Measurements from ENCODE around the gene ZMYND8.

ZMYND8 gene

GRCh38 chr20:47368301-47368700 lies 11.8 kb upstream of the ZMYND8 start:
- TF ChIP-seq POLR2AphosphoS5 (IDR thresholded peaks at IDR 0.05; ENCODE audit: low read depth, low read length) (no peak), FOXP2 (optimal IDR thresholded peaks at IDR 0.05; ENCODE audit: borderline replicate concordance, extremely low read depth, extremely low read length, insufficient read depth) (no peak), TAF1 (IDR thresholded peaks at IDR 0.05; ENCODE audit: borderline replicate concordance, insufficient read depth, low read length) (no peak), SIN3A (IDR thresholded peaks at IDR 0.05; ENCODE audit: borderline replicate concordance, insufficient read depth, low read length) (no peak)
- TF ChIP-seq, protein P1, sequence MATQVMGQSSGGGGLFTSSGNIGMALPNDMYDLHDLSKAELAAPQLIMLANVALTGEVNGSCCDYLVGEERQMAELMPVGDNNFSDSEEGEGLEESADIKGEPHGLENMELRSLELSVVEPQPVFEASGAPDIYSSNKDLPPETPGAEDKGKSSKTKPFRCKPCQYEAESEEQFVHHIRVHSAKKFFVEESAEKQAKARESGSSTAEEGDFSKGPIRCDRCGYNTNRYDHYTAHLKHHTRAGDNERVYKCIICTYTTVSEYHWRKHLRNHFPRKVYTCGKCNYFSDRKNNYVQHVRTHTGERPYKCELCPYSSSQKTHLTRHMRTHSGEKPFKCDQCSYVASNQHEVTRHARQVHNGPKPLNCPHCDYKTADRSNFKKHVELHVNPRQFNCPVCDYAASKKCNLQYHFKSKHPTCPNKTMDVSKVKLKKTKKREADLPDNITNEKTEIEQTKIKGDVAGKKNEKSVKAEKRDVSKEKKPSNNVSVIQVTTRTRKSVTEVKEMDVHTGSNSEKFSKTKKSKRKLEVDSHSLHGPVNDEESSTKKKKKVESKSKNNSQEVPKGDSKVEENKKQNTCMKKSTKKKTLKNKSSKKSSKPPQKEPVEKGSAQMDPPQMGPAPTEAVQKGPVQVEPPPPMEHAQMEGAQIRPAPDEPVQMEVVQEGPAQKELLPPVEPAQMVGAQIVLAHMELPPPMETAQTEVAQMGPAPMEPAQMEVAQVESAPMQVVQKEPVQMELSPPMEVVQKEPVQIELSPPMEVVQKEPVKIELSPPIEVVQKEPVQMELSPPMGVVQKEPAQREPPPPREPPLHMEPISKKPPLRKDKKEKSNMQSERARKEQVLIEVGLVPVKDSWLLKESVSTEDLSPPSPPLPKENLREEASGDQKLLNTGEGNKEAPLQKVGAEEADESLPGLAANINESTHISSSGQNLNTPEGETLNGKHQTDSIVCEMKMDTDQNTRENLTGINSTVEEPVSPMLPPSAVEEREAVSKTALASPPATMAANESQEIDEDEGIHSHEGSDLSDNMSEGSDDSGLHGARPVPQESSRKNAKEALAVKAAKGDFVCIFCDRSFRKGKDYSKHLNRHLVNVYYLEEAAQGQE (IDR thresholded peaks at IDR 0.05; ENCODE audit: insufficient read depth in 1 of 2, low read depth in 2 of 2, low read length in 2 of 2) = no peak

GRCh38 chr20:47365023-47365764 lies 8.7 kb upstream of the ZMYND8 start:
- TF ChIP-seq FOXP2 (optimal IDR thresholded peaks at IDR 0.05; ENCODE audit: borderline replicate concordance, extremely low read depth, extremely low read length, insufficient read depth) (no peak), SIN3A (IDR thresholded peaks at IDR 0.05; ENCODE audit: borderline replicate concordance, insufficient read depth, low read length) (no peak), TAF1 (IDR thresholded peaks at IDR 0.05; ENCODE audit: borderline replicate concordance, insufficient read depth, low read length) (no peak), POLR2AphosphoS5 (IDR thresholded peaks at IDR 0.05; ENCODE audit: low read depth, low read length) (no peak)
- TF ChIP-seq, protein P1 (IDR thresholded peaks at IDR 0.05; ENCODE audit: insufficient read depth in 1 of 2, low read depth in 2 of 2, low read length in 2 of 2) = no peak

- no peak for TF ChIP-seq POLR2AphosphoS5 (IDR thresholded peaks at IDR 0.05; ENCODE audit: low read depth, low read length)
- TF ChIP-seq SIN3A (IDR thresholded peaks at IDR 0.05; ENCODE audit: borderline replicate concordance, insufficient read depth, low read length) = no peak
These were observed 6.1 kb upstream of the ZMYND8 start for GRCh38 chr20:47362361-47363219.

DNA sequence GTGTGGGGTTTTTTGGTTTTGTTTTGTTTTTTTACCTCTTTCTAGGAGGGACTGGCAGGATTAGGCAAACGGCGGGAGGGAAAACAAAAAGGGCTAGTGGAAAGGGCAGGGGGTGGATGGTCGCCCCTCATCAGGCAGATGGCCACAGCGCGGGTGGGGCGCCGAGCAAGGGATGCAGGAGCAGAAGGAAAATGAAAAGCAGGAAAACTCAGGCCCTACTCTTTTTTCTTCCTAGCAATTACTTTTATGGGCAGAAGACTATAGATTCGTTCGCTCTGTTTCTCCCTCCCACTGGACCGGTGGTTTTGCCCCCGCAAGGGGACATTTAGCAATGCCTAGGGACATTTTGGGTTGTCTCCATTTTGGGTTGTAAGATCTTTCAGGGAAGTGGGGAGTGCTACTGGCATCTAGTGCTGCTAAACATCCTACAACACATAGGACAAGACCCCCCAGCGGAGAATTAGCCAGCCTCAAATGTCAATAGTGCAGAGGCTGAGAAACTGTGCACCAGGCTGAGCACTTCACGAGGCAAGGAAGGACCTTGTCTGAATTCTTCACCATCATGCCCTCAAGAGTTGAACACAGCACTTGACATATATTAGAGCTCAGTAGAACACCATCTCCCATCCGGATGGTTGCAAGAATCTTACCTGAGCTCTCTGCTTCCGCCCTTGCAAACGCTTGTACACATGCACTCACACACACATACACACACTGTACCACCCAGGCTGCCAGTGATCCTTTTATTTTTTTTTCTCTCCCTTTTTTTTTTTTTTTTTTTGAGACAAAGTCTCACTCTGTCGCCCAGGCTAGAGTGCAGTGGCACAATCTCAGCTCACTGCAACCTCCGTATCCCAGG lies 4.8 kb upstream of the ZMYND8 start:
- TF ChIP-seq, protein P1 (IDR thresholded peaks at IDR 0.05; ENCODE audit: insufficient read depth in 1 of 2, low read depth in 2 of 2, low read length in 2 of 2) = no peak
- TF ChIP-seq SIN3A (IDR thresholded peaks at IDR 0.05; ENCODE audit: borderline replicate concordance, insufficient read depth, low read length) (no peak), FOXP2 (optimal IDR thresholded peaks at IDR 0.05; ENCODE audit: borderline replicate concordance, extremely low read depth, extremely low read length, insufficient read depth) (no peak), TAF1 (IDR thresholded peaks at IDR 0.05; ENCODE audit: borderline replicate concordance, insufficient read depth, low read length) (no peak), POLR2AphosphoS5 (IDR thresholded peaks at IDR 0.05; ENCODE audit: low read depth, low read length) (no peak)

Data from PFSK-1 (cell line).